ENCODE results near the gene CA10.

DNA sequence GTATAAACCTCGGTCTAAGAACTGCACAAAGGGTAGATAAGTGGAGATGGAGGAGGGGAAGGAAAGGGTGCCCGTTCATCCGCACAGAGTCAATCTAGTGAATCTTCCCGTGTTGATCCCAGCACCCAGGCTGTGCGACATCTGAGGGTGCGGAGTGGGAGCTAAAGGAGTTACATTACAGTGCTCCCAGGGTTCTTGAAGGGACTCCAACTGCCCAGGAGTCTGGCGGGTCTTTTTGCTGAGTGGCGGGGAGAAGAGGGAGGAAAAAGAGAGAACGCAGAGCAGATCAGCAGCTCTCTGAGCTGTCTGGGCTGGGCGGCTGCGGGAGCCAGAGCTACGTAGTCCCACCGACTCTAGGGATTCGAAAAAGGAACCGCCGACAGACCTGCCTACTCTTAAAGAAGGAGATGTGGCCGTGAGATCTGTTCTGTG is 1.6 kb upstream of the CA10 start:
- TF ChIP-seq, protein P1, sequence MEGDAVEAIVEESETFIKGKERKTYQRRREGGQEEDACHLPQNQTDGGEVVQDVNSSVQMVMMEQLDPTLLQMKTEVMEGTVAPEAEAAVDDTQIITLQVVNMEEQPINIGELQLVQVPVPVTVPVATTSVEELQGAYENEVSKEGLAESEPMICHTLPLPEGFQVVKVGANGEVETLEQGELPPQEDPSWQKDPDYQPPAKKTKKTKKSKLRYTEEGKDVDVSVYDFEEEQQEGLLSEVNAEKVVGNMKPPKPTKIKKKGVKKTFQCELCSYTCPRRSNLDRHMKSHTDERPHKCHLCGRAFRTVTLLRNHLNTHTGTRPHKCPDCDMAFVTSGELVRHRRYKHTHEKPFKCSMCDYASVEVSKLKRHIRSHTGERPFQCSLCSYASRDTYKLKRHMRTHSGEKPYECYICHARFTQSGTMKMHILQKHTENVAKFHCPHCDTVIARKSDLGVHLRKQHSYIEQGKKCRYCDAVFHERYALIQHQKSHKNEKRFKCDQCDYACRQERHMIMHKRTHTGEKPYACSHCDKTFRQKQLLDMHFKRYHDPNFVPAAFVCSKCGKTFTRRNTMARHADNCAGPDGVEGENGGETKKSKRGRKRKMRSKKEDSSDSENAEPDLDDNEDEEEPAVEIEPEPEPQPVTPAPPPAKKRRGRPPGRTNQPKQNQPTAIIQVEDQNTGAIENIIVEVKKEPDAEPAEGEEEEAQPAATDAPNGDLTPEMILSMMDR (optimal IDR thresholded peaks at IDR 0.05 in 1 of 3, IDR thresholded peaks at IDR 0.05 in 1 of 3, conservative IDR thresholded peaks at IDR 0.05 in 1 of 3; ENCODE audit: extremely low read depth in 1 of 3, insufficient read depth in 2 of 3, low read length in 3 of 3) = no peak
- peak; percentile 69 for TF ChIP-seq EZH2 (IDR thresholded peaks at IDR 0.05; ENCODE audit: low read length)

All from keratinocyte (primary cell).